ENCODE measurements around the gene SPTBN2.
A peak's percentile ranks its signal among the peaks of the same experiment; 100 is the strongest.

The SPTBN2 gene

GRCh38 chr11:66723693-66724092, 5.3 kb downstream of the SPTBN2 start:
- DNase-seq = no peak

GRCh38 chr11:66722745-66723651, 6.0 kb downstream of the SPTBN2 start:
- DNase-seq = no peak

GRCh38 chr11:66721939-66722338, 7.1 kb downstream of the SPTBN2 start:
- DNase-seq = no peak

GRCh38 chr11:66720899-66721470, 8.0 kb downstream of the SPTBN2 start:
- no peak for DNase-seq

- peak; percentile 85 for DNase-seq
Measured at GRCh38 chr11:66720223-66720898, 8.7 kb downstream of the SPTBN2 start.

- DNase-seq = no peak
Measured at GRCh38 chr11:66719111-66719872, 9.7 kb downstream of the SPTBN2 start.

GRCh38 chr11:66718320-66718971, 10.6 kb downstream of the SPTBN2 start:
- no peak for DNase-seq

GRCh38 chr11:66717925-66718319, 11.1 kb downstream of the SPTBN2 start:
- DNase-seq = no peak

- no peak for DNase-seq
Measured at GRCh38 chr11:66716996-66717395, 12.0 kb downstream of the SPTBN2 start.

GRCh38 chr11:66715346-66716085, 13.5 kb downstream of the SPTBN2 start:
- DNase-seq = no peak

GRCh38 chr11:66713746-66714480, 15.1 kb downstream of the SPTBN2 start:
- DNase-seq = no peak

GRCh38 chr11:66710384-66710930, 18.6 kb downstream of the SPTBN2 start:
- DNase-seq = no peak

GRCh38 chr11:66708701-66709100, 20.3 kb downstream of the SPTBN2 start:
- no peak for DNase-seq

GRCh38 chr11:66708094-66708493, 20.9 kb downstream of the SPTBN2 start:
- no peak for DNase-seq

GRCh38 chr11:66707486-66707885, 21.5 kb downstream of the SPTBN2 start:
- no peak for DNase-seq

- no peak for DNase-seq
Measured at GRCh38 chr11:66706989-66707388, 22.0 kb downstream of the SPTBN2 start.

GRCh38 chr11:66705587-66706335, 23.3 kb downstream of the SPTBN2 start:
- no peak for DNase-seq

GRCh38 chr11:66704659-66705360, 24.2 kb downstream of the SPTBN2 start:
- no peak for DNase-seq
